ENCODE data around the gene LMOD2. TPM values are rescaled to one million over a fixed set of nuclear protein-coding genes. Genes with fewer than 3 reads are reported as not detected.

LMOD2 gene
- total and polyA plus RNA-seq, 9 of the 15 experiments (the other 6 are each of a cell fraction or from before 2014, with no cell fraction given): 0.04 TPM; not detected in 8

DNA sequence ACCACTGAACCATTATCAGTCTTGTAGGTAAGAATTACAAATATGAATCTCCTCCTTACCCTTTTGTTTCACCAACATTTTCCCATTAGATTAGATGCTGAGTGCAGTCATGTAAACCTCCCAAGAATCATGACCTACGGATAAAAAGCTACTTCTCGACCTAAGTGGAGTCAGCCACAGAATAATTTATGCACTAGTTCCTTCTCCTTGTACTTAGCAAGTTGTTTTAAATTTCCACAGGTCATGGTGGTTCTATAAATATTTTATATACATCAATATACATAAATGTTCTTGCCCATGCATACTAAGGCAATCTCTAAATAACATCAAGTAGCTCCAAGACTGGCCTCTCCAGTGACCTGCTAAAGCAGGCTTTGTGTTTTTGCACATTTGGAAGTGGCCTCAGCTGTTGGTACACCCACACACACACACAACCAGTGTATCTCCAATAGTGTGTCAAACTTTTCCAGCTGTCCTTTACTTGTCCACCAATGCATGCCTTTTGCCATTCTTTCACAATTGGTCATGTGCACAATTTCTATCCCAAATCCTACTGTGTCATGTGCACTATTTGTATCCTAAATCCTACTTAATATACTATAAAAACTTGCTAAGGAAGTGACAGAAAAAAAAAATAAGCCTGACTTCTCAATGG, 21.5 kb downstream of the LMOD2 start:
- TF ChIP-seq FUS (optimal IDR thresholded peaks at IDR 0.05; ENCODE audit: low read depth, low read length) (no peak), ZNF778 (CRISPR knock-in tag; IDR thresholded peaks at IDR 0.05) (no peak), FOSL1 (tag; conservative IDR thresholded peaks at IDR 0.05) (no peak), HNRNPUL1 (IDR thresholded peaks at IDR 0.05; ENCODE audit: low read length) (no peak), WHSC1 (IDR thresholded peaks at IDR 0.05; ENCODE audit: low read length) (no peak), ZNF12 (CRISPR knock-in tag; IDR thresholded peaks at IDR 0.05) (no peak), ZNF511 (CRISPR knock-in tag; IDR thresholded peaks at IDR 0.05) (no peak), ZBTB7A (IDR thresholded peaks at IDR 0.05; ENCODE audit: borderline replicate concordance, control insufficient read depth, low read depth, low read length) (no peak), ZNF707 (CRISPR knock-in tag; conservative IDR thresholded peaks at IDR 0.05) (no peak), CREB3 (tag; conservative IDR thresholded peaks at IDR 0.05; ENCODE audit: low read depth) (no peak)
- Histone ChIP-seq H2AFZ (ENCODE audit: low read depth, low read length) (no peak overlapping the region), H3K4me2 (ENCODE audit: insufficient read depth, low read length) (no peak overlapping the region), H3K9me1 (ENCODE audit: control insufficient read depth, insufficient read depth, low read length) (no peaks in the 10 kb centered on the region), H3K4me3 (no peak overlapping the region), H3K27me3 (ENCODE audit: control insufficient read depth in 2 of 2, insufficient read depth in 2 of 2, low read length in 2 of 2) (no peaks in the 10 kb centered on the region), H4K20me1 (replicated peaks; ENCODE audit: control insufficient read depth, insufficient read depth, low read length) (no peaks in the 10 kb centered on the region), H3K27ac (ENCODE audit: extremely low read depth, low read depth, low read length) (no peak overlapping the region), H3K79me2 (ENCODE audit: control insufficient read depth, insufficient read depth, low read length) (no peaks in the 10 kb centered on the region), H3K9me3 (replicated peaks; ENCODE audit: control insufficient read depth, insufficient read depth, low read depth, low read length) (no peaks in the 10 kb centered on the region), H3K4me1 (replicated peaks in 1 of 2; ENCODE audit: control insufficient read depth in 2 of 2, insufficient read depth in 2 of 2, low read length in 2 of 2) (no peaks in the 10 kb centered on the region), H3K36me3 (ENCODE audit: control insufficient read depth, insufficient read depth, low read length) (peaks cover 21% of the 10 kb centered on the region; the same call in 2 of the 3 replicates), H3K9ac (ENCODE audit: insufficient read depth in 1 of 2, low read depth in 2 of 2, low read length in 2 of 2) (no peak overlapping the region)
- ChIA-PET CTCF (ENCODE audit: low intra/inter-chr PET ratio) (no interaction called here), POLR2A (interaction anchor here (0.7 to 2.7 kb wide), 4 partner anchors 11 to 107 kb away, joined by 3 to 5 read pairs (median 4); partner anchors contain the start of gene LMOD2)
- FAIRE-seq (no peak), DNase-seq (ENCODE audit: extremely low read depth in 1 of 4, low spot score in 3 of 4) (no peak), ATAC-seq (peak; percentile 24)
- no TSS peak for BruUV-seq (replicated peaks)
- 67% methylated on average over 2 of the region's 2 CpGs for WGBS (ENCODE audit: insufficient coverage, low coverage, missing lambda C conversion rate)
- intact Hi-C loops (cut with micrococcal nuclease): no loop called here
- in situ Hi-C loops (cut with MboI): no loop called here
